HG03103 (cell line): ENCODE data around the gene DDX25.
"Not testable (repeated sequence)": the region's sequence is repeated elsewhere in the genome, so short reads cannot be mapped to it uniquely, and the experiment has no call there.

Experiments used
- ATAC-seq: cut with Tn5 transposase; IDR thresholded peaks from one replicate; pipeline ENCODE4 v1.9.1; 2021; ENCODE audit warnings: low read depth; ENCODE audit not compliant: unreplicated experiment

The DDX25 gene

DNA sequence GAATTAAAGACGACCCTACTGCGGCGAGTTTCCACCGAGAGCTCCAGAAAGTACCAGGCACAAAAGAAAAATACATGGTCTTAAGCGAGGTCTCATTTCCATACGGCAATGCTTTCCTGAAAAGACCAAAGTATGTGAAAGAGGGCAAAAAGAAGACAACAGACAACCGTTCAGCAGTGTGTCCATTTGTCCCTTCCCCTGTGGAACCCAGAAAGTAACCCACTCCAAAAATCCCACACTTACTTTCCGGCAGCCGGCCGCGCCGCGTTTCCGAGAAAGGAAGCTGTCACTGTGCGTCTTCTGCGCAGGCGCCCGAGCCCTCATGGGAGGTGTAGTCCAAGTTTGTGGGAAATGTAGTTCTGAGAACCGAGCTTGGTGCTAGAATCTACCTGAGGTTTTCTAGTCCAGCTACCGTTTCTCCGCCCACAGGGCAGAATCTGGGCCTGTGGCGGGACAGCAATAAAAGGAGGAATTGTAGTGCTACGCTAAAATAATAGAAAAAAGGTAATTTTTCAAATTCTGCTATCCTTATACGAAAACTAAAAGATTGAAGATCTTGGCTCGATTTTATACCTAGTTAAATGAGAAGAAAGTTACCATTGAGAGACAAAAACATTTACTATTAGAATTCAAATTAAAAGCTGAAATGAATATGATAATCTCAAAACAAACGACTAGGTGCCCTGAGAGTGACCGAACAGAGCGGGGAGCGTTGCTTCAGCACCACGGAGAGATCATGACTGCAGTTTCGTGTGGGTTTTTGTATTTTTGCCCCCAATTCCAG is 1.2 kb upstream of the DDX25 start, which contains the start of gene PUS3:
TSS of gene PUS3 (minus strand) at position 280 of the 784 bp plus-strand sequence. CDS start 6,922 bp downstream, outside the sequence.
- ATAC-seq: peak; percentile 98

DNA sequence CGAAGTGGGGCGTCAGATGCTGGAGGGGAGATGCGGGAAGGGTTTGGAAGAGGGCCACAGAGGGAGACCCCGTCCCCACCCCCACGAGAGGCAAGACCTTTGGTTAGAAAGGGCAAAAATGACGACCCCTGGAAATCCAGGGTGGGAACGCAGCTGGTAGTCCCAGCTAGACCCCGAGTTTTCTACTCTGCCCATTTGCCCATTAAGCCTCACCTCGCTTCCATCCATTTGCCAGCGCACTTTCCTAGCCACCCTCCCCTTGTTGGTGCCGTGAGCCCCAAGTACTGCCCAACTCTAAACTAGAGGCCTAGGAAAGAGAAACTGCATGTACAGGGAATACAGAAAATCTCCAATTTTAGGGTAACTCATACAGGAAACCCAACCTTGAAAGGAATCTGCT is 370 bp downstream of the DDX25 start:
- ATAC-seq: no peak

DNA sequence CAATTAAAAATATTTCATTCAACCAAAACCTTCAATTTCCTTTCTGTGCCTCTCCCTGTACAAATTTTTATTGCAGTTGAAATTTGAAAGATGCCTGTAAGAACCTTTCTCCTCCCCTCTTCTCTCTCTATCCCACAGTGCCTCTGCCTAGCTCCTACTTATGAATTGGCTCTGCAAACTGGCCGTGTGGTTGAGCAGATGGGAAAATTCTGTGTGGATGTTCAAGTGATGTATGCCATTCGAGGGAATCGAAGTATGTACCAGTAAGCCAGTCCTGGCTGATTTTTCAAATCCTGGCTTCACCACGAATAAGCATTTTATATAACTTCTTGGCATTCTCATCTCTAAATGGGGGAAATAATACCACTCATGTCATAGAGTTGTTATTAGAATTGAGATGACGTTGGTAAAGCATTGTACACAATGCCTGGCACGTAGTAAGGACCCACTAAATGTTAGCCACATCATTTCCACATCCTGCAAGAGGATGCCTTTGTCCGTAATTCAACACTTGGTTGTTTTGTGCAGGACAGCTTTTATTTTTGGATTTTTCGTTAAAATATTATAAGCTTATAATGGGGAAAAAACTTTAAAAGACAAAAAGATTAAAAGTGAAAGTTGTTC is 6.0 kb downstream of the DDX25 start:
- ATAC-seq: no peak

DNA sequence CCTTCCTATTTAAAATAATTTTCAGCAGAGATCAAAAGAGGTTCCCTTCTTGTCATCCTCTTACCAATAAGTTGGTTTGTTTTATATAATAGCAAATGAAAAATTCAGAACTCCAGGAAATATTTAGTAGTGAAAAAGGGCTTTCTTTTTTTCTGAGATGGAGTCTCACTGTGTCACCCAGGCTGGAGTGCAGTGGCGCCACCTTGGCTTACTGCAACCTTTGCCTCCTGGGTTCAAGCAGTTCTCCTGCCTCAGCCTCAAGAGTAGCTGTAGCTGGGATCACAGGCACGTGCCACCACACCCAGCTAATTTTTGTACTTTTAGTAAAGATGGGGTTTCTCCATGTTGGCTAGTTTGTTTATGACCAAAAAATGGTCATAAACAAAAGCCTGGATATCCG is 10.3 kb downstream of the DDX25 start:
- ATAC-seq: not testable (repeated sequence)

DNA sequence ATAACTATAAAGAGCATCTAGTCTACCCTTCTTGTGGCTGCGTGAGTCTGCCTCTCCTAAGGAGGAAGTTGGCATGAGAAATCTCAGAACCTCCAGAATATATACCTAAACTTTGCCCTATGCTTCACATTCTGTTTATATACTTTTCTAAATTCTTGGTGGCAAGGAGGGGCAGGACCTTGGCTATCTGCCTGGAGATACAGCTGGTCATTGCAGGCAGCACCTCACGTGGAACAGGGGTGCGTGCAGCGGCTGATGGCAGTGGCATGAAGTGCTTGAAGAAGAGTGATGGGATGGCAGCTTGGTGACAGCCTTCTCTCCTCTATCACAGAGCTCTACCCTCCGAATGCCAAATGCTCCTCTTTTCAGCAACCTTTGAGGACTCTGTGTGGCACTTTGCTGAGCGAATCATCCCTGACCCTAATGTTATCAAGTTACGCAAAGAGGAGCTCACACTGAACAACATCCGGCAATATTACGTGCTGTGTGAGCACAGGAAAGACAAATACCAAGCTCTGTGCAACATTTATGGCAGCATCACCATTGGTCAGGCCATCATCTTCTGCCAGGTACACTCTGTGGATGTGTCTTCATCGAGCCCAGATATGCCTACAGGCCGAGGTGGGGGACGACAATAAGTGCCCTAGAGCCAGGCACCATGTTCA is 12.5 kb downstream of the DDX25 start:
- ATAC-seq: no peak

DNA sequence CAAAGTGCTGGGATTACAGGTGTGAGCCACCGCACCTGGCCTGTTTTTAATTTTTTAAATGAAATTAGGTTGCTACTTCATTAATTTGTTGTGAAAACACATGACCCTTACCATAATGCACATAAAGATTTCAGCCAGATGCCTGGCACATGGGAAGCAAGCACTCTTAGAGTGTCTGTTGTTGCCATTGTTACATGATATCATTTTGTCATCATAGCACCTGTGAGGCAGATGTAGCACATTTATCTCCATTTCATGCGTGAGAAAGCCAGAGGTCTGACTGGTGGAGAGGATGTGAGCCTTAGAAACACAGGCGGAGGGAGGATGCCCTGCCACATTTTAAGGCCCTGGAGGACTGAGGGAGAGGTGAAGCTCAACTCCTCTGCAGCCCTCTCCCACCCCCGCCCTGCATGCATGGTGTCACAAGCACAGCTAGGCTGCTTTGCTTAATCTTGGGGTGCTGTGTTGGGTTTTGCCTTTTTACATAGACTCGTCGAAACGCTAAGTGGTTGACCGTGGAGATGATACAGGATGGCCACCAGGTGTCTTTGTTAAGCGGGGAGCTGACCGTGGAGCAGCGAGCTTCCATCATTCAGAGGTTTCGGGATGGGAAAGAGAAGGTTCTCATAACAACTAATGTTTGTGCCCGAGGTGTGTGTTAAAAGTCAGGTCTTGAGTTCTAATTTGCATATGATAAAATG is 14.0 kb downstream of the DDX25 start:
- ATAC-seq: no peak

DNA sequence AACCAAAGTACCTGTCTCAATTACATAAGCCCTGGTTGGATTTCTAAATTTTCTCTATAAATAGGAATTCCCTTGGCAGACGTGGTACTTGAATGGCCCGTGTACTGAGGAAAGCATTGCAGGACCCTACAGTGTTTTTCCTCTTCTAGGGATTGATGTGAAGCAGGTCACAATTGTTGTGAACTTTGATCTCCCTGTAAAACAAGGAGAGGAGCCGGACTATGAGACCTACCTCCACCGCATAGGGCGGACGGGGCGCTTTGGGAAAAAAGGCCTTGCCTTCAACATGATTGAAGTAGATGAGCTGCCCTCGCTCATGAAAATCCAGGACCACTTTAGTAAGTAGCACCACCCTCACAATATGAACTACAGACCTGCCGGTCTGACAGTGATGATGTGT is 16.7 kb downstream of the DDX25 start:
- ATAC-seq: no peak

DNA sequence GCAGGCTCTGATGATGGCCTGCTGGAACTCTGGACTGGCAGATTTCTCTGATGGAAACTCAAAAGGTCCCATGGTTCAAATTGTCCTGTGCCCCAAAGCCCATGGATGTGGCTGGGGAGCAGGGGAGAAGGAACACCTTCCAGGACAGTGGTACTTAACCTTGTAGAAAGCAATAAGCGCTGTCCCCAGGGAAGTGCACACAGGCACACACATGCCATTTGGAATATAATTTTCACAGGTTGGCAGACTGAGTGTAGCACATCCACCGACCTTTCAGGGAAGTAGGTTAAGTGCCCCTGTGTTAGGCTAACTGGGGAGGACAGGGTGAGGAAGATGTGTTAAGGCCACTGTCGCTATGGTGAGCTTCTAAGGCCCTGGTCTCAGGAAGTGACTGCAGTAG is 17.8 kb downstream of the DDX25 start:
- no peak for ATAC-seq

DNA sequence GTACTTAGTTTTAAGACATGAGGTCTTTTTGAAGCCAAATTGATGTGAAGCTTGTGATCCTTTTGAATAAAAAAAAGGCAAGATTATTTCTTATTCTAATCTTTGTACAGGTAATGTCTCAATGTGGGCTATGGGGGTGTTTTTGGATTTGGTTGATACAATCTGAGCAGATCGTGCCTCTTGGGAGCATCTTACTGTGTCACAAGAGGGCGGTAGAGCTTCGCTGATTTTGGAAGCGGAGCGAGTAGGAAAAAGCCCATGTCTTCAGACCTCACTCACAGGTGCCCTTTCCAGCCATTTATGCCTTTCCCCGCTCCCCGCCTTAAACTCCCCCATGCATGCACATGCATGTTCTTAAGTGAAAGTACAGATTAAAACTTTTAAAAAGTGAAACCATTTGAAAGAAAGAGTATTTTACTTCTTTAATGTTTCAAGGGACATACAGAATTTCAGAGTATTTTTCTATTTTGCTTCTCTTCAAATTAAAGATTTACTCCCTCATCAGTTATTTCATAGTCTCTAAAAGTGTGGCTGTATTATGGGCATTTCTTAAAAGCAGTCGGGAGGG is 18.8 kb downstream of the DDX25 start:
- ATAC-seq: peak; percentile 63

DNA sequence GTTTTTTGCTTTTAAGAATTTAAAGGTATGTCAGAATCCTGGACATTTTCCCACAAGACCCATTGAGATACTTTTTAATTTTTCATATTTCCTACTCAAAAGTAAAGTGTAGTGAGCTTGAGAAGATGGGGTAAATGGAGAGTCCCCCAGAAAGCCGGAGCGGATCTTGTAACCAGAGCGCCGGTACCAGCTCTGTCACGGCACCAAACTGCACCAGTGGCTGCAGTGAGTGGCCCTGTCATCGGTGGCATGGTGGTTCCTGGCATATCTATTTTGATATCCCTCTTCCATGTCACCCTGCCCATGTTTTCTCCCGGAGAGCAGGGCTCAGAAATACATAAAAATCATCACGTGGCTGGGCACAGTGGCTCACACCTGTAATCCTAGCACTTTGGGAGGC is 19.3 kb downstream of the DDX25 start:
- ATAC-seq: no peak

DNA sequence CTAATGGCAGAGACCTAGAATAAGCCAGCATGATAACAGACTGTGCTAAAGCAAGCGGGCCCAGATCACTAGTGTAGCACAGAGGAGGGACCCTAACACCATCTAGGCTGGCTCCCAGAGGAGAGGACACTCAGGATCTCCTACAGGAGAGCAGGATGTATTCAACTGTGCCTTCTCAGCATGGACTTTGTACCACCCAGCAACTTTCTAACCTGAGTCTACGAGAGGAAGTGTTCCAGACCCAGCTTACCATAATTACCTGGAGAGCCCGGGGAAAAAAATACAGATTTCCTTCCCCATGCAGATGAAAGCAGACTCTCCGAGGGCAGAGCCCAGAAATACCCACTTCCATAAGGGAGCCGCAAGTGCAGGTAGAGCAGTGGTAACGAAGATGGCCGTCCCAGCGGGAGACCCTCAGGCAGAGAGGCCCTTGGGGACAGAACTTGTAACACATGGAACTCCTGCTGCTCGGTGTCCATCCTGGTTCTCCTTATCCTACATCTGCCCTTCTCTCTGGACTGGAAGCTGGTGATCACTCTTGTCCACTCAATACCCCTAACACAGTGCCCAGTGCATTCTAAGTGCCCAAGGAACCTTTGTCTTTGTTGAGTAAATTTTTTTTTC is 20.2 kb downstream of the DDX25 start:
- no peak for ATAC-seq

DNA sequence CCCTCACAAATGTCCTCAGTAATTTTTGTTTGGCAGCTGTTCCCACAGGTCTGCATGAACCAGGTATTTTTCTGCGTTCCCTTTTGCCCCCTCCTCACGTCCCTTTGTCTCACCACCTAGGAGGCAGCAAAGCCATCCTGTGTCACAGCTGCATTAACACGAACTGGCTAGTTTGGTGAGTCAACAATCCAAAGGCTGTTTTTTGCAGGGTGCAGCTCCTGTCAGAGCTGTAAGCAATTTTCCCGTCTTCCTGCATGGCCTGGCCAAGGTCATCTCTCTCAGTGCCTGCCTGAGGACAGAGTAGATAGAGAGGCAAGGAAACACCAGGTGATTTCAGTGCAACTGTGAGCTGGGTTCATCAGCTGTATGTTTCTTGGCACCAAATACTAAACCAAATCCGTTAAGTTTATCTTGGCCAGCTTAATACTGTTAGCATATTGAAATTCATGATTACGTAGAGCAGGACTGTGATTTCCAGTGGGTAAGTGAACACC is 21.0 kb downstream of the DDX25 start:
- no peak for ATAC-seq

DNA sequence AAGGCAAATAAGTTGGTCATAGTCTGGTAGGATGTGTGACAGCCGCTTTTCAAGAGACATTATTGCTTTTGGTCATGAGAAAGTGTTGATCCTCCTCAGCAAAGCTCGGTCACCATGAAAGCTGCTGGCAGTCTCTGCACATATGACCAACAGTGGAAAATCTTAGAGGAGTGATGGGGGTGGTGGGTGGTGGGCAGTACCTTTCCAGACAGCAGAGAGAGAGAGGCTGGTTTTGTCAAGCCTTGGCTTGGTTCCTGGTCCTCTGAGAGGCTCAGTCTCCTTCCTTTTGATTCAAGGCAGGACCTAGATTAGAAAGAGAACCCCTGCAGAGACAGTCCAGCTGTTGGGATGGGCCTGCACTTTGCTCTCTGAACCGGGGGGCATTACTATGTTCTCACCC is 21.5 kb downstream of the DDX25 start:
- ATAC-seq: no peak

DNA sequence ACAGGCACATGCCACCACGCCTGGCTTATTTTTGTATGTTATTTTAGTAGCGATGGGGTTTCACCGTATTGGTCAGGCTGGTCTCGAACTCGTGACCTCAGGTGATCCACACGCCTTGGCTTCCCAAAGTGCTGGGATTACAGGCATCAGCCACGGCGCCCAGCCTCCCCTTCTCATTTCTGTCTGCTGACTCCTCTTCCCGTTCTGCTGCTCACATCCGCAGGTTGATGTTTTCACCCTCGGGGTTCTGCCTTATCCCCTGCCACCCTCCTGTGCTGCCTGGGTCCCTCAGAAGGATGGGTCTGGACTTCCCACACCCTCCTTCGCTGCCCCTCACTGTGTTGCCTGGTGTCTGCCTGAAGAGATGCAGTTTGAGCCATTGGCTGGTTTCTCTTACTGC is 22.4 kb downstream of the DDX25 start:
- ATAC-seq: no peak

DNA sequence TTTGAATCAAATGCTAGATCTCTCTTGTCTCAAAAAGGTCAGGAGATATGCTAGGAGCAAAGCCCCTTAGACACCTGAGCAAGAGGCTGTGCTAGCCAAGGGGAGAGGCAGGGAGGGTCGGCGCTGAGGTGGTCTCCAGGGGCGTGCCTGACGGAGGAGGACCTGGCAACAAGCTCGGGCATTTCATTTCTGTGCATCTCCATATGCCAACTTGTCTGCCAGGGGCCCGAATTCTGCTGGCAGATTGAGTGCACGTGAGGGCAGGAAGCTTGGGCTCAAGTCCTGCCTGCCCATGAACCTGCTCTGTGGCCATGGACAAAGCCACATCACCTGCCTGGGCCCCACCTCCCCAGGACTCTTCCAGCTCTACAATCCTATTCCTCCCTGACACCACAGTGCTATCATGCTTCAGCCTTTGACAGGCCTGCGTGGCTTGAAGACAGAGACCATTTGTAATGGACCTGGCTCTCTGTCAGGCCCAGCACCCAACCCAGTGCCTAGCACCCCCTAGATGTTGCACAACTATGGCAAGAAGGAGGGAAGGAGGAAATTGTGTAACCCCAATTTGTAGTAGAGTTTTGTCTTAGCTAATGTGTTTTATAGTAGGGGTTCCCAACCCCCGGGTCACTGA is 25.3 kb downstream of the DDX25 start:
- no peak for ATAC-seq

DNA sequence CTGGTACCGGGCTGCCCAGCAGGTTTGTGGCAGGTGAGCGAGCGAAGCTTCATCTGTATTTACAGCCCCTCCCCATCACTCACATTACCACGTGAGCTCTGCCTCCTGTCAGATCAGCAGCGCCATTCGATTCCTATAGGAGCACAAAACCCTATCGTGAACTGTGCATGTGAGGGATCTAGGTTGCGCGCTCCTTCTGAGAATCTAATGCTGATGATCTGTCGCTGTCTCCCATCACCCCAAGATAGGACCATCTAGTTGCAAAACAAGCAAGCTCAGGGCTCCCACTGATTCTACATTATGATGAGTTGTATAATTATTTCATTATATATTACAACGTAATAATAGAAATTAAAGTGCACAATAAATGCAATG is 25.8 kb downstream of the DDX25 start:
- ATAC-seq: no peak

DNA sequence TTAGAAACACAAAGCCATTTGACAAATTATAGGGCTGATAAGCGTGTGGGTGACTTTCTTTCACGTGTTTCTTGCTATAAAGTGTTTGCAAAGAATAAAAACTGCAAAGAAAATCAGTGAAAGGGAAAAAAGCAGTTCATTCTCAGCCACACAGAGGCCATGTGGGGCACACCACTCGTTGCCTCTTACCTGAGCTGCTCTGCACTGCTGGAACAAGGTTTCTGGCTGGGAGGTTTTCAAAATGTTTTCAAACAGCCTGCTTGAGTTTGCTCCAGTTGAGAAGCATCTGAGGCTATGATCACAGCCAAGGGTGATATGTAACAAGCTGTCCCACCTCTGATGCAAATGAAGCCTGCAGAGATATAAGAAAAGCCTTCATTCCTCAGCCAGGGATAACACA is 26.8 kb downstream of the DDX25 start:
- no peak for ATAC-seq

DNA sequence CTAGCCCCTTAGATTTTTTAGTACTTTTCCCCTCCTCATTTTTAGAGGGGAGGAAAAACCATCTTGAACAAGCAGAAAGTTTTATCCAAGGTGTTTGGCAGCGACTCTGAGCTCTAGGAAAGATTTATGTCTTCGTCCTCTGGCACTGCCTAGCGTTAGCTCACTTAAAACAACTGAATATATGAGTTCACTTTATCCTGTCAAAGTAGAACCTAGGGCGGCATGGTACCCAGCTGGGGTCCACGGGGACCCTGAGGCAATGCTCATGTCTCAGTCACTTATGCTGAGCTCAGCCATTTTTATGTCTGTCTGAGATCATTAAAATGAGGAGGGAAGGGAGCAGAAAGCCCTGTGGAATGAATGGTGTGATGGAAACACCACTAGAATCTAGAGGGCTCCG is 27.4 kb downstream of the DDX25 start:
- no peak for ATAC-seq

DNA sequence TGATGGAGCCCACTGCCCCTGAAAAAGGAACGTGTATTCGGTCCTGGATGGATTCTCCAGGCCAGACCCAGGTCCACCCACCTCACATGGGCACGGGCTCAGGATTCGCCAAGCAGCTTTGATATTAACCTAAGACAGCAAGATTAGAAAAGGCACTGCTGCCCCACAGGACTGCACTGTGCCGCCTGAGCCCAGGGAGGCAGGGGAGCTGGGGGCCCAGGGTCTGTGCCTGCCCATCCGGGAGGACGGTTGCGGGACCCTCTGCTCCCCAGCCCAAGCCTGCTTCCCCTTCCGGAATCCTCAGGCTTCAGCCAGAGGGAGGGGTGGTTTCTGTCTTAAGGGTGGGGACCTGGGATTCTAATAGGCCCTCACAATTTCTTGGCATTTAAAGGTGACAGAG is 28.0 kb downstream of the DDX25 start:
- no peak for ATAC-seq
